Measurements from ENCODE around the gene PPP1R12C. TPM values are rescaled to one million over a fixed set of nuclear protein-coding genes. Genes with fewer than 3 reads are reported as not detected.

Gene PPP1R12C
- total RNA-seq, 4 donors from 2014 or later = 101 to 350 (median 154) TPM

- Histone ChIP-seq H3K27ac (peak overlapping the region; percentile 77 to 86 (median 81)), H3K4me1 (peaks cover 5 to 32% (median 23%) of the 10 kb centered on the region in 4 donors), H3K4me3 (peak overlapping the region; percentile 6 to 60 (median 51)), H3K36me3 (no peaks in the 10 kb centered on the region), H3K9me3 (no peaks in the 10 kb centered on the region), H3K27me3 (peaks cover 70% of the 10 kb centered on the region)
- TF ChIP-seq POLR2AphosphoS5 (IDR thresholded peaks at IDR 0.05) (peak; percentile 58 to 76 (median 66)), POLR2A (IDR thresholded peaks at IDR 0.05) (peak; percentile 57), CTCF (IDR thresholded peaks at IDR 0.05) (no peak), EP300 (IDR thresholded peaks at IDR 0.05; ENCODE audit: low read depth) (no peak)
- intact Hi-C loops (cut with DNase I; ENCODE audit: low total_unique reads) (no loop called here), in situ Hi-C loops (cut with MboI; ENCODE audit: low pct_ligation_motif_present in 1 of 4, low pct_unique_long_range_greater_than_20kb in 1 of 4, low sequenced_read_pairs in 3 of 4) (no loop called here)
- 2% methylated on average over 10 to 51 of the region's 60 CpGs for WGBS, 2 donors (ENCODE audit: low coverage in 1 of 2)
- peak; percentile 93 for DNase-seq
Measured at GRCh38 chr19:55080968-55081769, 36.3 kb downstream of the PPP1R12C start.

GRCh38 chr19:55080121-55080967 lies 37.1 kb downstream of the PPP1R12C start:
- peak; percentile 91 for DNase-seq
- intact Hi-C loops (cut with DNase I; ENCODE audit: low total_unique reads) = no loop called here
- H3K4me3 ChIP-seq = peak overlapping the region in 3 of 4 donors; percentile 48 to 60 (median 54)
- TF ChIP-seq POLR2AphosphoS5 (IDR thresholded peaks at IDR 0.05) (peak; percentile 38 to 59 (median 42)), CTCF (IDR thresholded peaks at IDR 0.05) (no peak)
- WGBS, 2 donors (ENCODE audit: low coverage in 1 of 2) = 10% methylated on average over 55 of the region's 55 CpGs; no CpG with 5 or more reads in 1 of the 2 donors
- peaks cover 5 to 30% (median 22%) of the 10 kb centered on the region in 4 donors for H3K4me1 ChIP-seq
- peak overlapping the region; percentile 77 to 86 (median 81) for H3K27ac ChIP-seq
- in situ Hi-C loops (cut with MboI; ENCODE audit: low pct_ligation_motif_present in 1 of 4, low pct_unique_long_range_greater_than_20kb in 1 of 4, low sequenced_read_pairs in 3 of 4) = no loop called here
- peaks cover 62% of the 10 kb centered on the region for H3K27me3 ChIP-seq
- no peaks in the 10 kb centered on the region for H3K9me3 ChIP-seq
- H3K36me3 ChIP-seq = no peaks in the 10 kb centered on the region

- in situ Hi-C loops (cut with MboI; ENCODE audit: low pct_ligation_motif_present in 1 of 4, low pct_unique_long_range_greater_than_20kb in 1 of 4, low sequenced_read_pairs in 3 of 4) (no loop called here), intact Hi-C loops (cut with DNase I; ENCODE audit: low total_unique reads) (no loop called here)
- peak overlapping the region in 1 of 4 donors; percentile 54 for H3K4me3 ChIP-seq
- no peak for DNase-seq
- H3K27ac ChIP-seq = peak overlapping the region in 3 of 4 donors; percentile 80 to 86 (median 82)
- peaks cover 5 to 30% (median 22%) of the 10 kb centered on the region in 4 donors for H3K4me1 ChIP-seq
- H3K9me3 ChIP-seq = no peaks in the 10 kb centered on the region
- no peak for TF ChIP-seq POLR2A (IDR thresholded peaks at IDR 0.05)
- no peak for TF ChIP-seq POLR2AphosphoS5 (IDR thresholded peaks at IDR 0.05)
- no peak for TF ChIP-seq EP300 (IDR thresholded peaks at IDR 0.05; ENCODE audit: low read depth)
- TF ChIP-seq CTCF (IDR thresholded peaks at IDR 0.05) = no peak
- 87 to 100% methylated on average over 1 to 19 of the region's 19 CpGs for WGBS, 2 donors (ENCODE audit: low coverage in 1 of 2)
- H3K27me3 ChIP-seq = peaks cover 53% of the 10 kb centered on the region
- no peaks in the 10 kb centered on the region for H3K36me3 ChIP-seq
Measured at GRCh38 chr19:55079400-55080038, 37.9 kb downstream of the PPP1R12C start.

GRCh38 chr19:55078996-55079395 lies 38.4 kb downstream of the PPP1R12C start:
- in situ Hi-C loops (cut with MboI; ENCODE audit: low pct_ligation_motif_present in 1 of 4, low pct_unique_long_range_greater_than_20kb in 1 of 4, low sequenced_read_pairs in 3 of 4) (no loop called here), intact Hi-C loops (cut with DNase I; ENCODE audit: low total_unique reads) (no loop called here)
- TF ChIP-seq CTCF (IDR thresholded peaks at IDR 0.05) (no peak), EP300 (IDR thresholded peaks at IDR 0.05; ENCODE audit: low read depth) (no peak), POLR2AphosphoS5 (IDR thresholded peaks at IDR 0.05) (no peak), POLR2A (IDR thresholded peaks at IDR 0.05) (no peak)
- H3K36me3 ChIP-seq = no peaks in the 10 kb centered on the region
- 81% methylated on average over 4 of the region's 5 CpGs; no CpG with 5 or more reads in 1 of the 2 donors for WGBS, 2 donors (ENCODE audit: low coverage in 1 of 2)
- H3K9me3 ChIP-seq = no peaks in the 10 kb centered on the region
- H3K4me1 ChIP-seq = peaks cover 5 to 30% (median 22%) of the 10 kb centered on the region in 4 donors
- DNase-seq = no peak
- H3K27ac ChIP-seq = no peak overlapping the region
- H3K27me3 ChIP-seq = peaks cover 48% of the 10 kb centered on the region
- no peak overlapping the region for H3K4me3 ChIP-seq

All from transverse colon (tissue), 4 donors.